GM19238 (cell line): ENCODE measurements around the gene ABCC4.

Experiments used
- DNase-seq: peaks from one replicate; pipeline ENCODE4 v3.0.0; 2011; ENCODE audit warnings: low spot score; ENCODE audit not compliant: insufficient read length

ABCC4 gene

GRCh38 chr13:95123726-95124125, 177.5 kb downstream of the ABCC4 start:
- DNase-seq: no peak

- DNase-seq: no peak
Observed at GRCh38 chr13:95122063-95122462, 179.2 kb downstream of the ABCC4 start.

GRCh38 chr13:95121516-95121915, 179.7 kb downstream of the ABCC4 start:
- no peak for DNase-seq

- DNase-seq: no peak
Observed at GRCh38 chr13:95120650-95121049, 180.6 kb downstream of the ABCC4 start.

GRCh38 chr13:95118541-95119324, 182.5 kb downstream of the ABCC4 start:
- no peak for DNase-seq

- DNase-seq: no peak
Observed at GRCh38 chr13:95117092-95117491, 184.2 kb downstream of the ABCC4 start.

- no peak for DNase-seq
Observed at GRCh38 chr13:95115525-95115924, 185.7 kb downstream of the ABCC4 start.

GRCh38 chr13:95113601-95114000, 187.7 kb downstream of the ABCC4 start:
- DNase-seq: no peak

- no peak for DNase-seq
Observed at GRCh38 chr13:95112883-95113282, 188.4 kb downstream of the ABCC4 start.

GRCh38 chr13:95111608-95112007, 189.6 kb downstream of the ABCC4 start:
- no peak for DNase-seq

GRCh38 chr13:95106562-95106961, 194.7 kb downstream of the ABCC4 start:
- DNase-seq: no peak

GRCh38 chr13:95100525-95101433, 200.5 kb downstream of the ABCC4 start:
- no peak for DNase-seq

GRCh38 chr13:95099541-95099940, 201.7 kb downstream of the ABCC4 start:
- DNase-seq: no peak

GRCh38 chr13:95098916-95099315, 202.3 kb downstream of the ABCC4 start:
- DNase-seq: no peak

- DNase-seq: no peak
Observed at GRCh38 chr13:95091755-95092154, 209.5 kb downstream of the ABCC4 start.

- no peak for DNase-seq
Observed at GRCh38 chr13:95087746-95088305, 213.4 kb downstream of the ABCC4 start.

- no peak for DNase-seq
Observed at GRCh38 chr13:95086761-95087160, 214.5 kb downstream of the ABCC4 start.

GRCh38 chr13:95083758-95084157, 217.5 kb downstream of the ABCC4 start:
- DNase-seq: no peak

- no peak for DNase-seq
Observed at GRCh38 chr13:95083066-95083465, 218.2 kb downstream of the ABCC4 start.

GRCh38 chr13:95075506-95075905, 225.7 kb downstream of the ABCC4 start:
- DNase-seq: no peak

- DNase-seq: no peak
Observed at GRCh38 chr13:95074820-95075219, 226.4 kb downstream of the ABCC4 start.

GRCh38 chr13:95073747-95074311, 227.4 kb downstream of the ABCC4 start:
- no peak for DNase-seq
